ENCODE results near the gene HECTD3.
"Not testable (repeated sequence)": the region's sequence is repeated elsewhere in the genome, so short reads cannot be mapped to it uniquely, and the experiment has no call there.

HECTD3 gene

DNA sequence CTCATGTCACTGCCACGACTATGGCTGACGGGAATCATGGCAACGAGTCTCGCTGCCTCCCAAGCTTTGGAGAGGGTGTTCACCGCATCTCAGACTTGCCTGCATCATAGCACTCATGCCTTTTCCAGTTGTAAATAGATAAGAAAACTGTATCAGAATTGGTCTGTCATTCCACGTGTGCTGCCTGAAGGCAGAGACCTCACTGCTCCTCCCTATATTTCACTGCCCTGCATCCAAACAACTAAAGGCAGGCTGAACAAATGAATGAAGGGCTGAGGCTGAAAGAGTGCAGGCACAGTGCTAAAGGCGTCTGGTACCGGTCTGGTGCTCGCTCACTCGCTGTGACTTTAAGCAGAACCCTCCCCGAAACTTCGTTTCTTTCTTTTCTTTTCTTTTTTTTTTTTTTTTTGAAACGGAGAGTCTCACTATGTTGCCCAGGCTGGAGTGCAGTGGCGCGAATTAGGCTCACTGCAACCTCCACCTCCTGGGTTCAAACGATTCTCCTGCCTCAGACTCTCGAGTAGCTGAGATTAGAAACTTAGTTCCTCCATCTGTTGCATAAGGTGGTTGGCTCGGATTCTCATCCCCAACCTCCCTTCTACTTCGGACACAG is 25.3 kb downstream of the HECTD3 start:
- no peak for DNase-seq

DNA sequence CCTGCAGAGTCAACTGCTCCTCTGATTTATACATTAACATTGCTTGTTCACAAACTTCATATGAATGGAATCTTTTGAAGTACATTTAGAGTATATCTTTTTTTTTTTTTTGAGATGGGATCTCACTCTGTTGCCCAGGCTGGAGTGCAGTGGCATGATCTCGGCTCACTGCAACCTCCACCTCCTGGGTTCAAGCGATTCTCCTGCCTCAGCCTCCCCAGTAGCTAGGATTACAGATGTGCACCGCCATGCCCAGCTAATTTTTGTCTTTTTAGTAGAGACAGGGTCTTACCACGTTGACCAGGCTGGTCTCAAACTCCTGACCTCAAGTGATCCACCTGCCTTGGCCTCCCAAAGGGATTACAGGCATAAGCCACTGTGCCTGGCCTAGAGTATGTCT is 33.8 kb downstream of the HECTD3 start:
- DNase-seq: not testable (repeated sequence)

DNA sequence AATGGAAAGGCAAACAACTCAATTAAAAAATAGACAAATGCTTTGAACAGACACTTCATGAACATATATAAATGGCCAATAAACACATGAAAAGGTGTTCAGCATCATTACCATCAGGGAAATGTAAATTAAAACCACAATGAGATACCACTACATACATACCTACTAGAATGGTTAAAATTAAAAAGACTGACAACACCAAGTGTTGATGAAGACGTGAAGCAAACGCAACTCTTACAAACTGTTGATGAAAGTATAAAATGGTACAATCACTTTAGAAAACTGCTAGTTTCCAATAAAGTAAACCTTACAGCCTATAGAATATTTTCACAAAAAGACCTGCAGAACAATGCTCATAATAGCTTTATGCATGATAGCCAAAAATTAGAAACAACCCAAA is 34.9 kb downstream of the HECTD3 start:
- no peak for DNase-seq

DNA sequence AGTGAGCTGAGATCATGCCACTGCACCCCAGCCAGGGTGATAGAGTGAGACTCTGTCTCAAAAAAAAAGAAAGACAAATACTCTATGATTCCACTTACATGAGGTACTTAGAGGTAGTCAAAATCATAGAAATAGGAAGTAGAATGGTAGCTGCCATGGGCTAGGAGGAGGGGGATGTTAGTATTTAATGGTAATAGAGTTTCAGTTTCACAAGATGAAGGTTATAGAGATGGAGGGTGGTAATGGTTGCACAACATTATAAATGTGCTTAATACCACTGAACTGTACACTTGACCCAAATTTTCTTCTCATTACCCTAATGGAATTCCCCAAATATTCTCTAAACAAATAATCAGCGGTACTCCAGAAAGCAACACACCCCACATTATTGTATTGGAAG is 37.5 kb downstream of the HECTD3 start:
- DNase-seq: no peak

DNA sequence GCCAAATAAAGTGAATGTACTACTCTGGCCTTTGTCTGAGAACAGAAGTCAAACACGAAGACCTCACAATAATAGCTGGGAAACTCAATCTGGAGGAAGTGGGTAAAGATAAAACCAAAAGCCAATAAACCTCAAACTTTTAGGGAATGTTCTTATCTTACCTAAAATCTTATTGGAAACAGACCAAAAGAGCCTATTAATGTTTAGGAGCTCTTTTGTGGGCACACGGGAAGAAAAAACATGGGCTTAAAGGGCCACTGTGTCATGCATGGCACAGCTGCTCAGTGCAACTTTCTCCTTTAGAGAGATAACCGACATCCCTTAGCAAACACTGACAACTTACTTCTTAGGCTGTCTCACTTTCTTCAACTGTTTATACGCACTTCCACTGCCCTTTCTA is 40.8 kb downstream of the HECTD3 start:
- no peak for DNase-seq

DNA sequence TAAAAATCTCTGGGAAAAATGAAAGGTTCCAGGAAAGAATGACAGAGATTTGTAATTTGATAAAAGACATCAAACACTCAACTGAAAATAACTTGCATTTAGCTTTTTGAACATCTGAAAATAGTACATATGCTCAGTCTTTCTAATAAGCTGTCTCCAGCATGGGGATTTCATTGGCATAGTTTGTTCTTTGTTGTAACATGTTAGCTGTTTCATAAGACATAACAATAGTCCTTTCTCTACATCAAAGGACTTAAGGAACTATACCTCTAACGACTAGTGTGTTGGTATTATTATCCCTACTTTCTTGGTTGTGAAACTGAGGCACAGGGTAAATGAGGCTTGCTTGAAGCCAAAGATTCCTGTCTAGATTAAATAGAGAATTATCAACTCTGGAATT is 46.7 kb downstream of the HECTD3 start:
- no peak for DNase-seq

DNA sequence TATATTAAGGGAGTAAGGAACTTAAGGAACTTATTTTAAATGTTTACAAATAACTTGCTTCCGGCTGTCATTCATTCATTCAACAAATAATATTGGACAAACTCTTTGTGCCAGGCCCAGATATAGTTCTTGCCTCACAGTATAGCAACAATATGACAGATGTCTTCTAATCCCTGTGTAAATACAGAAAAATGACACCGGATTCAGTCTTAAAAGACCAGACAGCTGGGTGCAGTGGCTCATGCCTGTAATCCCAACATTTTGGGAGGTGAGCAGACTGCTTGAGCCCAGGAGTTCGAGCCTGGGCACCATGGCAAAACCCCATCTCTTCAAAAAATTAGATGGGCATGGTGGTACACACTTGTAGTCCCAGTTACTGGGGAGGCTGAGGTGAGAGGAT is 48.4 kb downstream of the HECTD3 start:
- no peak for DNase-seq

DNA sequence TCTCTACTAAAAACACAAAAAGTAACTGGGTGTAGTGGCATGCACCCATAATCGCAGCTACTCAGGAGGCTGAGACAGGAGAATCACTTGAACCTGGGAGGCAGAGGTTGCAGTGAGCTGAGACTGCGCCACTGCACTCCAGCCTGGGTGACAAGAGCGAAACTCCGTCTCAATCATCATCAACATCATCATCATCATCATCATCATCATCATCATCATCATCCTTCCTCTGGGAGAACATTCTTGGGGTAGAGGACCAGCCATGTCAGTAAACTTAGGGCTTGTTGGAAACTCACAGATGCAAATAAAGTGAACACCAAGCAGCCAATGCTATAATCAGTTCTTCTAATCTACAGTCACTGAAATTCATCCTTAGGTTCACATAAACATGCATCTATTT is 49.1 kb downstream of the HECTD3 start:
- not testable (repeated sequence) for DNase-seq

DNA sequence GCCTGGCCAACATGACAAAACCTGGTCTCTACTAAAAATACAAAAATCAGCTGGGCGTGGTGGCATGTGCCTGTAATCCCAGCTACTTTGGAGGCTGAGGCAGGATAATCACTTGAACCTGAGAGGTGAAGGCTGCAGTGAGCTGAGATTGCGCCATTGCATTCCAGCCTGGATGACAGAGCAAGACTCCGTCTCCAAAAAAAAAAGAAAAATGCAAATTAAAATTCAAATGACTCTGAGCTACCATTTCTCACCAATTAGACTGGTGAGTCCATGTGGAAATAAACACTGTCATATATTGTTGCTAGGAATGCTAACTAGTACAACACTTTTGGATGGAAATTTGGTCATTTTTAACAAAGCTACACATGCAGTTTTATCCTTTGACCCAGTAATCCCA is 53.6 kb downstream of the HECTD3 start:
- not testable (repeated sequence) for DNase-seq

DNA sequence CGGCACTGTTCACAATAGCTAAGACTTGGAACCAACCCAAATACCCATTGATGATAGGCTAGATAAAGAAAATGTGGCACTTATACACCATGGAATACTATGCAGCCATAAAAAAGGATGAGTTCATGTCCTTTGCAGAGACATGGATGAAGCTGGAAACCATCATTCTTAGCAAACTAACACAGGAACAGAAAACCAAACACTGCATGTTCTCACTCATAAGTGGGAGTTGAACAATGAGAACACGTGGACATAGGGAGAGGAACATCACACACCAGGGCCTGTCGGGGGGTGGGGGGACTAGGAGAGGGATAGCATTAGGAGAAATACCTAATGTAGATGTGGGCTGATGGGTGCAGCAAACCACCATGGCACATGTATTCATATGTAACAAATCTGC is 55.0 kb downstream of the HECTD3 start:
- DNase-seq: not testable (repeated sequence)

All from activated naive CD4-positive, alpha-beta T cell (primary cell).